VCaP (cell line): ENCODE results near the gene SPRYD3.
A peak's percentile ranks its signal among the peaks of the same experiment; 100 is the strongest.

Source experiments
- H3K27ac ChIP-seq: fragments of 450-650 bp; 2 replicates; pipeline ENCODE4 v1.5.1; 2017
- TF ChIP-seq, protein P1 (sequence below): fragments of 450-650 bp; conservative IDR thresholded peaks from 2 replicates; pipeline ENCODE4 v1.5.1; 2017; ENCODE audit warnings: mild to moderate bottlenecking, moderate library complexity

SPRYD3 gene

GRCh38 chr12:53048033-53048779, 31.0 kb downstream of the SPRYD3 start:
- TF ChIP-seq, protein P1, sequence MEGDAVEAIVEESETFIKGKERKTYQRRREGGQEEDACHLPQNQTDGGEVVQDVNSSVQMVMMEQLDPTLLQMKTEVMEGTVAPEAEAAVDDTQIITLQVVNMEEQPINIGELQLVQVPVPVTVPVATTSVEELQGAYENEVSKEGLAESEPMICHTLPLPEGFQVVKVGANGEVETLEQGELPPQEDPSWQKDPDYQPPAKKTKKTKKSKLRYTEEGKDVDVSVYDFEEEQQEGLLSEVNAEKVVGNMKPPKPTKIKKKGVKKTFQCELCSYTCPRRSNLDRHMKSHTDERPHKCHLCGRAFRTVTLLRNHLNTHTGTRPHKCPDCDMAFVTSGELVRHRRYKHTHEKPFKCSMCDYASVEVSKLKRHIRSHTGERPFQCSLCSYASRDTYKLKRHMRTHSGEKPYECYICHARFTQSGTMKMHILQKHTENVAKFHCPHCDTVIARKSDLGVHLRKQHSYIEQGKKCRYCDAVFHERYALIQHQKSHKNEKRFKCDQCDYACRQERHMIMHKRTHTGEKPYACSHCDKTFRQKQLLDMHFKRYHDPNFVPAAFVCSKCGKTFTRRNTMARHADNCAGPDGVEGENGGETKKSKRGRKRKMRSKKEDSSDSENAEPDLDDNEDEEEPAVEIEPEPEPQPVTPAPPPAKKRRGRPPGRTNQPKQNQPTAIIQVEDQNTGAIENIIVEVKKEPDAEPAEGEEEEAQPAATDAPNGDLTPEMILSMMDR, result peak; percentile 72
- peak overlapping the region; percentile 95 for H3K27ac ChIP-seq

DNA sequence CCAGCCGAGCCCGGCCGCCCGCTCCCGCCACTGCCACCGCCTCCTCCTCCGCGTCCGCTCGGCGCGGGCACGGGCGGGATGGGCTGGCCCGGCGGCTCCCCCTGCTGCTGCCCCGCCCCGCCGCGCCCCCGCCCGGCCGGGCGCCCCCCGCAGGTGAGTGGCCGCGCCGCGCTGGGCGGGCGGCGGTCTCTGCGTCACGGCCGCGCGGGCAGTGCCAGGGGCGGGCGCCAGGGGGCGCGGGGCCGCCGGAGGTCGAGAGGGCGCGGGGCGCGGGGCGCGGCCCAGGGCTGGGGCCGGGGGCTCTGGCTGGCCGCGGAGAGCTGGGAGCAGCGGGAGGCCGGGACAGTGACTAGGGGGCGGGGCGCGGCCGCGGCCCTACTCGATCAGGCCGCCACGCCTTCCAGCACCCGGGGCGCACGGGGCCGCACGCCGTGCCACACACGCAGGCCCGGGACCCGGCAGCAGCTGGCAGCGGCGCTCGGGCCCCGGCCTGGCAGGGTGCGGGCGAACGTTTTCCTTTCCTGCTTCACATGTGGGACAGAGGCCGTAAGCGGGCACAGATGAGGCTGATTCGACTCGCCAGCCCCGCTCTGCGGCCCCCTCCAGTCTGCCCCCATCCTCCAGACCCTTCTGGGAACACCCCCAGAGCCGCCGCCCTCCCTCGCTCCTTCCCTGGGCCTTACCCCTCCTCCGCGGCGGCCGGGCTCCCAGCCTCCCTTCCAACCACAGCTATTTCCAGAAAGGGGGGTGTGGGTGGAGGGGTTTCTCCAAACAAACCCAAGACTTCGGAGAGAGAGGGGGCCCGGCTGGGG, 31.8 kb downstream of the SPRYD3 start:
- TF ChIP-seq, protein P1, result peak; percentile 85
- peak overlapping the region; percentile 95 for H3K27ac ChIP-seq

GRCh38 chr12:53046655-53047220, 32.5 kb downstream of the SPRYD3 start:
- H3K27ac ChIP-seq, result peak overlapping the region; percentile 95
- TF ChIP-seq, protein P1, result no peak

- peak overlapping the region; percentile 95 for H3K27ac ChIP-seq
- TF ChIP-seq, protein P1, result no peak
Measured at GRCh38 chr12:53045696-53046045, 33.5 kb downstream of the SPRYD3 start.

- no peak overlapping the region for H3K27ac ChIP-seq
- TF ChIP-seq, protein P1, result no peak
Measured at GRCh38 chr12:53044896-53045695, 34.1 kb downstream of the SPRYD3 start.

DNA sequence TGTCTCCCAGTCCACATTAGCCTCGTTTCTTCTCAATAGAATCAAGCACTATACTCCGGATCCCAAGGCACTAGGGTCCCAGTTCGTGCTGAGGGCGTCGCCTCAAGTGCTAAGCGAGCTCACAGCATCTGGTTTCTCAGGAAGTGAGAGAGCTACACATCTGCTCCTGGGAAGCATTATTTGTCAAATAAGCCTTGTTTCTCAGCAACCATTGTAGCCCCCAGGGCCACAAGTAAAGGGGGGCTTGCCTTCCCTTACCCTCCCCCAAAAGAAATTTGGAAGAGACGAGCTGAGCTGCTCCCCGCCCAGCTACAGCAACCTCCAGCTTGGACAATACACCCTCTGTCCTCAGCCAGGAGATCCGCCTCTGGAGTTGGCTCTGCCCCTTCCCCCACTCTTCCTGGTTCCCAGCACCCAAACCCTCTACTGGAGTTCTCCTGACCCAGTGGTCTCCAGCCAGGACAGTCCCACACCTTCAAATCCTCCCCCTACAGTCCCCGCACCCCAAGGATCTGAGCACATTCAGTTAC, 35.1 kb downstream of the SPRYD3 start:
- TF ChIP-seq, protein P1, result no peak
- no peak overlapping the region for H3K27ac ChIP-seq
